Dedifferentiated amniotic fluid mesenchymal stem cell (primary cell): ENCODE measurements around the gene ACTN4.
"Not testable (repeated sequence)": the region's sequence is repeated elsewhere in the genome, so short reads cannot be mapped to it uniquely, and the experiment has no call there.

ENCODE experiments used
- DNase-seq: peaks from one replicate; pipeline ENCODE4 v3.0.0-alpha.2; 2016; ENCODE audit errors: extremely low spot score

Gene ACTN4

GRCh38 chr19:38766276-38767047 is 119.0 kb downstream of the ACTN4 start:
- DNase-seq = no peak

DNA sequence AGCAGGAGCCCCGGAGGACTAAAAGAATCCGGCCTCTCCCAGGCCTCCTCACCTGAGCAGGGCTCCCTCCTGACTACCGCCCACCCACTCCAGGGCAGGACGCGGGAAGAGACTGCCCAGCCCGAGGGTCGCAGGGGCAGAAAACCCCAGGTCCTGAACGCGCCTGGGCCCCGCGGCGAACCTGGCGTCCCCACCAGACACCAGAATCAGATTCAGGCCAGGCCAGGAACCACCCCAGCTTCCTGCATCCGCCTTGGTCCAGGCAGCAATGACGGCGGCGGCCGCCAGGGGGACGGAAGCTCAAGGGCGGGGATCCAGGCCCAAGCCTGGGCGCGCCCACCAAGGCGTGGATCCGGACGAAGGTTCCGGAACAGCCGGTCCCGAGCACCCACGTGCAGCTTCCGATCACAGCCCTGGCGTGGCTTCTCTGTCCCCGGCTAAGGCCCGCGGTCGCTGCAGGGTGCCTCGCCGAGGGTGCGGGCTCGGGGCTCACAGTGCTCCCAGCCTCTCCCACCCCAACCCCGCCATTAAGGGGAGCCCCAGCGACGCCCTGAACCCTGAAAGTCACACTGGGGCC is 122.3 kb downstream of the ACTN4 start:
- DNase-seq = no peak

- not testable (repeated sequence) for DNase-seq
These were observed 122.9 kb downstream of the ACTN4 start for GRCh38 chr19:38770228-38770948.

DNA sequence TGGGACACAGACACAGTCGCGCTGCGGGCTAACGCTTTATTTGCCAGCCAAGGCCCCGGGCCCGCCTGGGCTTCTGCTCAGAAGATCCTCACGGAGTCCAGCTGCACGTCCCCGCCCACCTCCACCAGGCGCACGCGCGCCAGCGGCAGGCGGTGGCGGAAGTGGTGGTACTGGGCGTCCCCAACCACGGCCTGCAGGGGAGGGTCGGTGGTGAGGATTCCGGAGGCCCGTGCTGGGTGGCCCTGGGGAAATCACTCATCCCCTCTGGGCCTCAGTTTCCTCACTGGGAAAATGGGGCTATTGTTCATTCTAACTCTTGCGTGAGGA is 123.5 kb downstream of the ACTN4 start:
- DNase-seq = not testable (repeated sequence)

DNA sequence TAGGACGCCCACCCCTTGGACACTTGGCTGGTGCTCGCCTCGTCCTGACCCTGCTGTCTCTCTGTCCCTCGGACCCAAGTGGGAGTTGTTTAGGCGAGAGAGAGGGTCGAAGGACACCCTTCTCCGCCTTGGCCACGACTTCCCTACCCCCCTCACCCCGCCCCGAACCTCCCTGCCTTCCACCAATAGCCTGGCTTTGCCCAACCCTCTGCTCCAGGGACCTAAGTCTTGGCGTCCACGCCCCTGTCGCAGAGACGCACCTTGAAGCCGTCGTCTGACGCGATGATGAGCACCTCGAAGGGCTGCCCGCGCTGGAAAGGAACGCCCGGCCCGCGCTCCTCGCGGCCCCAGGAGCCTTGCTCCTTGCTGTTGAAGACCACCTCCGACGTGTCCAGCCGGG is 124.1 kb downstream of the ACTN4 start:
- DNase-seq = not testable (repeated sequence)

DNA sequence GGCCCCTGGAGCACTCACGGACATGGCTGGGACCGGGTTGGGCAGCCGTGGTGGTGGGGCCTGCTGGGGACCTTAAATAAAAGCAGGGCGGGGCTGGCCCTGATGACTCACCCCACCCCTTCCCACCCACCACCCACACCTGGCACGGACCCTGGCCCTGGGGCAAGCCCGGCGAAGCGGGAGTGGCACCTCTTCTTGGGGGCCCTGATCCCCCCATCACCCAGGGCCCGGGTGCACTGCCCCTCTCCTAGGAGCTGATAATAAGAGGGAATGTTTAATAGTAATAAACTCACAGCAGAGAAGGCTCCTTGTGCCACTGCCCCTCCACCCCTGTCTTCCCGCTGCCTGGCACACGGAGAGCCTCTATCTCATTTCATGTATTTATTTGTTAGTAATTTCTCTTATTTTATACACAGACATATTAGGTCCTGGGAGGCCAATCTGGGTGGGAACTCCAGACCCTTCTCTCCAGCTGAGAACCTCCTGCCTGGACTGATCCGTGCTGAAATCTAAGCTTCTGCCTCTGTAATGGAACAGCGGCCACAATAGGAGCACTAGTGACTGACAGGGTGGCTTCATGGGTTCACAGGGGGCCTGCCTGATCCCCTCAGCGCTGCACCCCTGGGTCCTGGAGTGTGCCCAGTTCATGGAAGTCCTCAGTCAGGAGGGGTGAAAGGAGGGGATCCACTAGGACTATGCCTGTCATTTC is 126.2 kb downstream of the ACTN4 start, which contains the start of gene LGALS7:
Gene LGALS7, minus strand, starts transcription at position 49 of the 709 bp plus-strand sequence. Its CDS starts 25 bp downstream, at position 24.
- DNase-seq = no peak

GRCh38 chr19:38774181-38774950 is 126.9 kb downstream of the ACTN4 start:
- no peak for DNase-seq

- no peak for DNase-seq
These were observed 131.3 kb downstream of the ACTN4 start for GRCh38 chr19:38778733-38779132.

- no peak for DNase-seq
These were observed 133.0 kb downstream of the ACTN4 start for GRCh38 chr19:38780443-38780842.

GRCh38 chr19:38781058-38781457 is 133.6 kb downstream of the ACTN4 start:
- no peak for DNase-seq
